Rectal smooth muscle tissue (tissue), 1 donor: ENCODE data around the gene RDH13.

Experiments used
- H3K27ac ChIP-seq: one replicate; pipeline ENCODE4 v1.7.0; 2013; ENCODE audit warnings: low read depth, low read length, inconsistent platforms
- H3K27me3 ChIP-seq: one replicate; pipeline ENCODE4 v1.7.0; 2013; ENCODE audit warnings: low read length; ENCODE audit not compliant: control insufficient read depth, insufficient read depth
- H3K36me3 ChIP-seq: one replicate; pipeline ENCODE4 v1.7.0; 2013; ENCODE audit warnings: low read length; ENCODE audit not compliant: control insufficient read depth, insufficient read depth
- H3K4me1 ChIP-seq: one replicate; pipeline ENCODE4 v1.7.0; 2013; ENCODE audit warnings: low read length; ENCODE audit not compliant: control insufficient read depth, insufficient read depth
- H3K4me3 ChIP-seq: one replicate; pipeline ENCODE4 v1.7.0; 2013; ENCODE audit warnings: low read length
- H3K9ac ChIP-seq: one replicate; pipeline ENCODE4 v1.7.0; 2013; ENCODE audit warnings: low read length

Gene RDH13

GRCh38 chr19:55088021-55088451 is 25.1 kb upstream of the RDH13 start:
- H3K9ac ChIP-seq = no peak overlapping the region
- no peak overlapping the region for H3K27ac ChIP-seq
- H3K27me3 ChIP-seq = peaks cover 11% of the 10 kb centered on the region
- H3K4me1 ChIP-seq = peaks cover 8% of the 10 kb centered on the region
- peak overlapping the region; percentile 69 for H3K4me3 ChIP-seq
- H3K36me3 ChIP-seq = peaks cover 7% of the 10 kb centered on the region

- Histone ChIP-seq H3K9ac (no peak overlapping the region), H3K27ac (no peak overlapping the region), H3K4me3 (peak overlapping the region; percentile 69), H3K27me3 (peaks cover 15% of the 10 kb centered on the region), H3K36me3 (peaks cover 4% of the 10 kb centered on the region), H3K4me1 (peaks cover 8% of the 10 kb centered on the region)
These were observed 24.6 kb upstream of the RDH13 start for GRCh38 chr19:55087542-55087901.

GRCh38 chr19:55086730-55087541 is 24.0 kb upstream of the RDH13 start:
- H3K9ac ChIP-seq = no peak overlapping the region
- H3K36me3 ChIP-seq = peaks cover 4% of the 10 kb centered on the region
- H3K27me3 ChIP-seq = peaks cover 21% of the 10 kb centered on the region
- peak overlapping the region; percentile 69 for H3K4me3 ChIP-seq
- peaks cover 8% of the 10 kb centered on the region for H3K4me1 ChIP-seq
- no peak overlapping the region for H3K27ac ChIP-seq

- Histone ChIP-seq H3K4me1 (peaks cover 8% of the 10 kb centered on the region), H3K27ac (no peak overlapping the region), H3K36me3 (peaks cover 4% of the 10 kb centered on the region), H3K27me3 (peaks cover 24% of the 10 kb centered on the region), H3K9ac (no peak overlapping the region), H3K4me3 (peak overlapping the region; percentile 69)
These were observed 23.2 kb upstream of the RDH13 start for GRCh38 chr19:55085923-55086715.

GRCh38 chr19:55084416-55084815 is 21.5 kb upstream of the RDH13 start:
- H3K27ac ChIP-seq = no peak overlapping the region
- H3K4me3 ChIP-seq = no peak overlapping the region
- no peaks in the 10 kb centered on the region for H3K36me3 ChIP-seq
- H3K4me1 ChIP-seq = peaks cover 8% of the 10 kb centered on the region
- peaks cover 37% of the 10 kb centered on the region for H3K27me3 ChIP-seq
- no peak overlapping the region for H3K9ac ChIP-seq

- no peak overlapping the region for H3K27ac ChIP-seq
- peaks cover 8% of the 10 kb centered on the region for H3K4me1 ChIP-seq
- peaks cover 37% of the 10 kb centered on the region for H3K27me3 ChIP-seq
These were observed 20.3 kb upstream of the RDH13 start for GRCh38 chr19:55083004-55083850.

GRCh38 chr19:55082020-55082851 is 19.3 kb upstream of the RDH13 start:
- Histone ChIP-seq H3K4me3 (peak overlapping the region; percentile 24), H3K27me3 (peaks cover 37% of the 10 kb centered on the region), H3K9ac (no peak overlapping the region), H3K4me1 (peaks cover 3% of the 10 kb centered on the region), H3K36me3 (no peaks in the 10 kb centered on the region), H3K27ac (no peak overlapping the region)

More at GRCh38 chr19:55083004-55083850, 20.3 kb upstream of the RDH13 start:
- no peak overlapping the region for H3K4me3 ChIP-seq
- no peak overlapping the region for H3K9ac ChIP-seq
- H3K36me3 ChIP-seq = no peaks in the 10 kb centered on the region

- no peaks in the 10 kb centered on the region for H3K4me1 ChIP-seq
- no peak overlapping the region for H3K9ac ChIP-seq
- no peak overlapping the region for H3K27ac ChIP-seq
- H3K36me3 ChIP-seq = no peaks in the 10 kb centered on the region
- H3K4me3 ChIP-seq = peak overlapping the region; percentile 24
- peaks cover 37% of the 10 kb centered on the region for H3K27me3 ChIP-seq
These were observed 18.7 kb upstream of the RDH13 start for GRCh38 chr19:55081770-55082019.

- peak overlapping the region; percentile 0 for H3K9ac ChIP-seq
- no peak overlapping the region for H3K27ac ChIP-seq
- no peaks in the 10 kb centered on the region for H3K36me3 ChIP-seq
- peak overlapping the region; percentile 66 for H3K4me3 ChIP-seq
- no peaks in the 10 kb centered on the region for H3K4me1 ChIP-seq
- peaks cover 41% of the 10 kb centered on the region for H3K27me3 ChIP-seq
These were observed 18.2 kb upstream of the RDH13 start for GRCh38 chr19:55080968-55081769.

GRCh38 chr19:55080121-55080967 is 17.4 kb upstream of the RDH13 start:
- Histone ChIP-seq H3K4me1 (no peaks in the 10 kb centered on the region), H3K27me3 (peaks cover 38% of the 10 kb centered on the region), H3K9ac (peak overlapping the region; percentile 0), H3K36me3 (no peaks in the 10 kb centered on the region), H3K27ac (no peak overlapping the region), H3K4me3 (peak overlapping the region; percentile 66)
